Measurements from ENCODE around the gene TADA2B. TPM values are rescaled to one million over a fixed set of nuclear protein-coding genes. Genes with fewer than 3 reads are reported as not detected.

The TADA2B gene
- total and polyA plus RNA-seq, 9 of the 15 experiments (the other 6 are each of a cell fraction or from before 2014, with no cell fraction given): 0.55 to 12.2 (median 7.5) TPM

DNA sequence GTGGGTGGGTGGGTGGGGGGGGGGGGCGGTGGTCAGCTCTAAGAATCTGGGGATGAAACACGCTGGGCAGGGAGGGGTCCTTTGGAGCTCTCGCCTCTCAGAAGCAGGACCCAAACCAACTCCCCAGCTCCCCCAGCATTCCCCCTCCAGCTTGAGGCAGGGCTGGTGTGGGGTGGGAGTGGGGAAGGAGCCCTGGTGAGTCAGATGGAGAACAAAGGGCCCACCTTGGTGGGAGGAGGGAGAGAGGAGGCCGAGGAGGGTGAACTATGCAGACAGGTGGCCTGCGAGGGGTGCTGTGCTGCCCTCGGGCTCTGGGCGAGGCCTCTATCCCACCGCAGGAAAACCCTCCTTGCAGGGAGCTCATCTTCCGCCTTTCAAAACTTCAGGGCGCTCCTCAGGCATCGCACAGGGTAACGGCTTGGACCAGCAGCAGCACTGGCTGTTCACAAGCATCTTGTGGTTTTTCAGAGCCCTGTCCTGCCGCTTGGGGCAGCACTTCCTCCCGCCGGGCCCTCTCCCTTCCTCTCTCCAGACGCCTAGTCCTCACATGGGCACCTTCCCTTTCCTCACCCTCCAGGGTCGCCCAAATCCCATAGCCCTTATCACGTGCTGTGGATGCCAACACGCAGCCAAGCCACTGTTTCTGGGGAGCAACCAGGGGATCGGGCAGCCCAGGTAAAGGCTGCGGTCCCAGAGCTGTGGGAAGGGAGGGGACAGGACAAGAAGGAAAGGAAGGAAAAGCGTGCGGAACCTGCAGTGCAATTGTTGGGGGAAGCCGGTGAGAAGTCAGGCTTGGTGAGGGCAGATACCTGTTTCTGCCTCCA, 58.7 kb downstream of the TADA2B start (continued):
- TF ChIP-seq GMEB1 (CRISPR knock-in tag; IDR thresholded peaks at IDR 0.05): no peak
- TF ChIP-seq CSDE1 (IDR thresholded peaks at IDR 0.05): no peak
- TF ChIP-seq CCNT2 (IDR thresholded peaks at IDR 0.05; ENCODE audit: borderline replicate concordance, extremely low read depth, insufficient read length, low read depth, low read length): no peak
- TF ChIP-seq TAF15 (IDR thresholded peaks at IDR 0.05; ENCODE audit: low read depth, low read length): no peak
- TF ChIP-seq POLR3G (IDR thresholded peaks at IDR 0.05; ENCODE audit: extremely low read depth, insufficient read length, insufficient replicate concordance): no peak
- TF ChIP-seq RB1 (IDR thresholded peaks at IDR 0.05; ENCODE audit: low read depth): peak; percentile 51; the same call in 1 of the 2 replicates
- TF ChIP-seq, protein P1, sequence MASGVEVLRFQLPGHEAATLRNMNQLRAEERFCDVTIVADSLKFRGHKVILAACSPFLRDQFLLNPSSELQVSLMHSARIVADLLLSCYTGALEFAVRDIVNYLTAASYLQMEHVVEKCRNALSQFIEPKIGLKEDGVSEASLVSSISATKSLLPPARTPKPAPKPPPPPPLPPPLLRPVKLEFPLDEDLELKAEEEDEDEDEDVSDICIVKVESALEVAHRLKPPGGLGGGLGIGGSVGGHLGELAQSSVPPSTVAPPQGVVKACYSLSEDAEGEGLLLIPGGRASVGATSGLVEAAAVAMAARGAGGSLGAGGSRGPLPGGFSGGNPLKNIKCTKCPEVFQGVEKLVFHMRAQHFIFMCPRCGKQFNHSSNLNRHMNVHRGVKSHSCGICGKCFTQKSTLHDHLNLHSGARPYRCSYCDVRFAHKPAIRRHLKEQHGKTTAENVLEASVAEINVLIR (CRISPR knock-in tag; IDR thresholded peaks at IDR 0.05): no peak
- no peak for TF ChIP-seq SRSF1 (IDR thresholded peaks at IDR 0.05; ENCODE audit: low read depth, low read length)
- TF ChIP-seq ZNF197 (CRISPR knock-in tag; IDR thresholded peaks at IDR 0.05; ENCODE audit: low read depth): no peak
- TF ChIP-seq MTF1 (CRISPR knock-in tag; IDR thresholded peaks at IDR 0.05; ENCODE audit: borderline replicate concordance): no peak
- no peak for TF ChIP-seq JUN (IDR thresholded peaks at IDR 0.05; ENCODE audit: borderline replicate concordance, low read depth, low read length)
- no peak for TF ChIP-seq JUN (CRISPR knock-in tag; IDR thresholded peaks at IDR 0.05; ENCODE audit: borderline replicate concordance)
- TF ChIP-seq RBFOX2 (IDR thresholded peaks at IDR 0.05; ENCODE audit: low read depth, low read length): 0 out of 2 replicates have a peak, but pooled peaks have one; percentile 13
- no peak for TF ChIP-seq TCF3 (CRISPR knock-in tag; IDR thresholded peaks at IDR 0.05)
- 0 out of 2 replicates have a peak, but pooled peaks have one; percentile 29 for TF ChIP-seq EHMT2 (IDR thresholded peaks at IDR 0.05)
- TF ChIP-seq MAZ (CRISPR knock-in tag; conservative IDR thresholded peaks at IDR 0.05 in 1 of 2, IDR thresholded peaks at IDR 0.05 in 1 of 2): peak in 1 of 2 experiments; percentile 23; a peak in 1 of 4 replicates
- no peak for TF ChIP-seq MIER1 (IDR thresholded peaks at IDR 0.05; ENCODE audit: low read depth)
- no peak for TF ChIP-seq ATF7 (IDR thresholded peaks at IDR 0.05)
- no peak for TF ChIP-seq TEAD1 (CRISPR knock-in tag; IDR thresholded peaks at IDR 0.05)
- no peak for TF ChIP-seq ZKSCAN3 (CRISPR knock-in tag; IDR thresholded peaks at IDR 0.05)
- TF ChIP-seq SMC3 (conservative IDR thresholded peaks at IDR 0.05; ENCODE audit: insufficient read depth, low read depth, low read length): 0 out of 2 replicates have a peak, but pooled peaks have one; percentile 7
- TF ChIP-seq RAD51 (IDR thresholded peaks at IDR 0.05; ENCODE audit: borderline replicate concordance, low read depth): no peak
- TF ChIP-seq CHD4 (IDR thresholded peaks at IDR 0.05; ENCODE audit: insufficient read depth, insufficient replicate concordance, low read depth, low read length, poor library complexity, severe bottlenecking): no peak
- TF ChIP-seq POLR2G (IDR thresholded peaks at IDR 0.05; ENCODE audit: low read depth, low read length): 0 out of 2 replicates have a peak, but pooled peaks have one; percentile 22
- no peak for TF ChIP-seq BRCA1 (IDR thresholded peaks at IDR 0.05)
- TF ChIP-seq BRCA1 (CRISPR knock-in tag; IDR thresholded peaks at IDR 0.05): no peak
- no peak for TF ChIP-seq ZEB2 (IDR thresholded peaks at IDR 0.05)

Measured in K562 (cell line).